H9 (cell line): ENCODE data around the gene TSPAN32. TPM values are rescaled to one million over a fixed set of nuclear protein-coding genes. Genes with fewer than 3 reads are reported as not detected.
"Not testable (repeated sequence)": the region's sequence is repeated elsewhere in the genome, so short reads cannot be mapped to it uniquely, and the experiment has no call there.

ENCODE experiments used
- DNase-seq: peaks from one replicate; pipeline ENCODE4 v3.0.0-alpha.2; 2017
- H2AFZ ChIP-seq: one replicate; pipeline ENCODE4 v1.6.1; 2013; ENCODE audit warnings: mild to moderate bottlenecking, low read length, control low read depth, moderate library complexity
- H2AK5ac ChIP-seq: 2 replicates; pipeline ENCODE4 v1.6.1; 2013; ENCODE audit warnings: low read length, control low read depth, mixed read lengths; ENCODE audit not compliant: insufficient read length
- H2BK120ac ChIP-seq: one replicate; pipeline ENCODE4 v1.6.1; 2013; ENCODE audit warnings: low read depth, mild to moderate bottlenecking, low read length, control low read depth, inconsistent platforms; ENCODE audit not compliant: poor library complexity, severe bottlenecking
- H2BK12ac ChIP-seq: 2 replicates; pipeline ENCODE4 v1.6.1; 2013; ENCODE audit warnings: low read length, control low read depth, mixed read lengths, low read depth; ENCODE audit not compliant: insufficient read length
- H2BK15ac ChIP-seq: 2 replicates; pipeline ENCODE4 v1.6.1; 2013; ENCODE audit warnings: low read depth, low read length, control low read depth
- H2BK20ac ChIP-seq: one replicate; pipeline ENCODE4 v1.6.1; 2013; ENCODE audit warnings: low read depth, mild to moderate bottlenecking, low read length, control low read depth, inconsistent platforms; ENCODE audit not compliant: poor library complexity, severe bottlenecking
- H2BK5ac ChIP-seq: 2 replicates; pipeline ENCODE4 v1.6.1; 2013; ENCODE audit warnings: low read length, control low read depth, mixed read lengths; ENCODE audit not compliant: insufficient read length
- H3K14ac ChIP-seq: 2 replicates; pipeline ENCODE4 v1.6.1; 2013; ENCODE audit warnings: low read length, control low read depth; ENCODE audit not compliant: insufficient read depth
- H3K18ac ChIP-seq: 2 replicates; pipeline ENCODE4 v1.6.1; 2013; ENCODE audit warnings: low read depth, mild to moderate bottlenecking, mixed read lengths, low read length, control low read depth; ENCODE audit not compliant: insufficient read length
- H3K23ac ChIP-seq: 2 replicates; pipeline ENCODE4 v1.6.1; 2013; ENCODE audit warnings: low read length, control low read depth, mixed read lengths, low read depth; ENCODE audit not compliant: insufficient read length
- H3K23me2 ChIP-seq: 2 replicates; pipeline ENCODE4 v1.6.1; 2013; ENCODE audit warnings: low read depth, mild to moderate bottlenecking, mixed read lengths, low read length, control low read depth; ENCODE audit not compliant: insufficient read length, poor library complexity, severe bottlenecking
- H3K27ac ChIP-seq: 2 replicates; pipeline ENCODE4 v1.5.1; 2013; ENCODE audit warnings: low read length, control low read depth, mixed read lengths, low read depth; ENCODE audit not compliant: insufficient read length
- H3K27me3 ChIP-seq: 2 replicates; pipeline ENCODE4 v1.6.1; 2013; ENCODE audit warnings: low read length, control low read depth, inconsistent platforms; ENCODE audit not compliant: insufficient read depth
- H3K4ac ChIP-seq: 2 replicates; pipeline ENCODE4 v1.6.1; 2013; ENCODE audit warnings: low read depth, mild to moderate bottlenecking, control low read depth, inconsistent platforms, low read length, moderate library complexity
- H3K4me1 ChIP-seq: 2 replicates; pipeline ENCODE4 v1.6.1; 2013; ENCODE audit warnings: low read length, control low read depth, inconsistent platforms; ENCODE audit not compliant: insufficient read depth
- H3K4me2 ChIP-seq: 2 replicates; pipeline ENCODE4 v1.6.1; 2013; ENCODE audit warnings: low read length, control low read depth, mixed read lengths; ENCODE audit not compliant: insufficient read length, insufficient read depth
- H3K56ac ChIP-seq: 2 replicates; pipeline ENCODE4 v1.6.1; 2013; ENCODE audit warnings: low read depth, mild to moderate bottlenecking, mixed read lengths, low read length, control low read depth; ENCODE audit not compliant: insufficient read length
- H3K79me1 ChIP-seq: 2 replicates; pipeline ENCODE4 v1.6.1; 2013; ENCODE audit warnings: low read depth, mild to moderate bottlenecking, moderate library complexity, low read length, control low read depth, inconsistent platforms; ENCODE audit not compliant: insufficient read depth, poor library complexity, severe bottlenecking
- H3K79me2 ChIP-seq: 2 replicates; pipeline ENCODE4 v1.6.1; 2013; ENCODE audit warnings: low read length, control low read depth, inconsistent platforms; ENCODE audit not compliant: insufficient read depth
- H3K9ac ChIP-seq: 2 replicates; pipeline ENCODE4 v1.6.1; 2013; ENCODE audit warnings: low read length, control low read depth, mixed read lengths; ENCODE audit not compliant: insufficient read length; ENCODE audit errors: extremely low read depth
- H3K9me3 ChIP-seq: one replicate; pipeline ENCODE4 v1.6.1; 2013; ENCODE audit warnings: low read depth, low read length, inconsistent platforms; ENCODE audit not compliant: control insufficient read depth
- H3T11ph ChIP-seq: one replicate; pipeline ENCODE4 v1.6.1; 2013; ENCODE audit warnings: mild to moderate bottlenecking, low read length, control low read depth, inconsistent platforms
- H4K20me1 ChIP-seq: one replicate; pipeline ENCODE4 v1.6.1; 2013; ENCODE audit not compliant: control insufficient read depth, insufficient read length, insufficient read depth
- H4K5ac ChIP-seq: 2 replicates; pipeline ENCODE4 v1.6.1; 2013; ENCODE audit warnings: low read depth, mild to moderate bottlenecking, mixed read lengths, low read length, control low read depth; ENCODE audit not compliant: insufficient read length
- H4K8ac ChIP-seq: replicated peaks from 2 replicates; pipeline ENCODE4 v1.6.1; 2013; ENCODE audit warnings: low read length, control low read depth, mixed read lengths, low read depth; ENCODE audit not compliant: insufficient read length
- H4K91ac ChIP-seq: 2 replicates; pipeline ENCODE4 v1.6.1; 2013; ENCODE audit warnings: low read depth, mild to moderate bottlenecking, moderate library complexity, mixed read lengths, low read length, control low read depth; ENCODE audit not compliant: insufficient read length
- H3K27ac Mint-ChIP-seq, 3 experiments: 2 replicates in 2 of 3; 3 replicates in 1 of 3; pipeline ENCODE4 v1.8.0; 2020 to 2021; ENCODE audit warnings: mixed read lengths in 3 of 3, mild to moderate bottlenecking in 1 of 3, moderate library complexity in 1 of 3
- H3K27me3 Mint-ChIP-seq: 2 replicates; pipeline ENCODE4 v1.8.0; 2021; ENCODE audit warnings: low read depth, mild to moderate bottlenecking, moderate library complexity, mixed read lengths
- H3K36me3 Mint-ChIP-seq, 3 experiments: 2 replicates in 2 of 3; 3 replicates in 1 of 3; pipeline ENCODE4 v1.8.0; 2020 to 2021; ENCODE audit warnings: low read depth in 3 of 3, mixed read lengths in 3 of 3; ENCODE audit not compliant: insufficient read depth in 1 of 3
- H3K4me1 Mint-ChIP-seq, 2 experiments: 2 replicates each; pipeline ENCODE4 v1.8.0; 2020; ENCODE audit warnings: mixed read lengths in 2 of 2
- H3K4me3 Mint-ChIP-seq, 2 experiments: 2 replicates in 1 of 2; 3 replicates in 1 of 2; pipeline ENCODE4 v1.8.0; 2020 to 2021; ENCODE audit warnings: mild to moderate bottlenecking in 2 of 2, mixed read lengths in 2 of 2, moderate library complexity in 1 of 2
- H3K9me3 Mint-ChIP-seq, 2 experiments: 2 replicates in 1 of 2; 3 replicates in 1 of 2; pipeline ENCODE4 v1.8.0; 2020; ENCODE audit warnings: mild to moderate bottlenecking in 2 of 2, mixed read lengths in 2 of 2, moderate library complexity in 1 of 2
- CTCF ChIP-seq: fragments of 200-600 bp; sonication (generic); conservative IDR thresholded peaks from 3 replicates; pipeline ENCODE4 v1.8.0; 2021; ENCODE audit warnings: antibody characterized with exemption, mild to moderate bottlenecking
- WGBS: extraction: QIAGEN DNeasy Blood & Tissue Kit; methylation state at CpG from one replicate; pipeline ENCODE4 v1.1.7; 2013; ENCODE audit warnings: missing lambda C conversion rate, low lambda C conversion rate, mixed read lengths; ENCODE audit not compliant: insufficient read length; ENCODE audit errors: extremely low coverage; 5-methylcytosine and 5-hydroxymethylcytosine counted together
- total RNA-seq: library from RNA; stranded (reverse); gene quantifications from 2 replicates; pipeline ENCODE4 v1.2.1, GENCODE V29; 2021

TSPAN32 gene
- total RNA-seq, 1 experiment from 2014 or later: not detected

DNA sequence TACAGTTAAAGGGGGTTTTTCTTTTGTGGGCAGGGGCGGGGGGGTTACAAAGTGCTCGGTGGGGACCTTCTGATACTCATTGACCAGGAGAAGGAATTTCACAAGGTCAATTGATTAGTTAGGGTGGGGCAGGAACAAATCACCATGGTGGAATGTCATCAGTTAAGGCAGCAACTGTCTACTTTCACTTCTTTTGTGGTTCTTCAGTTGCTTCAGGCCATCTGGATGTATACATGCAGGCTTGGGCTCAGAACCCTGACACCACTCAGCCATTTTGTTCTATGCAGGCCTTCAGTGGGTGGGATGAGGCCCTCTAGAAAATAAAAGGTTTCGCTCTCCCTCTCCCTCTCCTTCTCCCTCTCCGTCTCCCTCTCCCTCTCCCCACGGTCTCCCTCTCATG, 29.6 kb downstream of the TSPAN32 start:
- H3K14ac ChIP-seq: no peak overlapping the region
- H3K18ac ChIP-seq: no peak overlapping the region
- no peak overlapping the region for H2BK12ac ChIP-seq
- no CpG with 5 or more reads among the region's 5 CpGs for WGBS
- no peak overlapping the region for H2BK5ac ChIP-seq
- Mint-ChIP-seq H3K4me1 (peaks cover 11 to 15% of the 10 kb centered on the region in 2 experiments; a peak in 3 of 4 replicates), H3K27me3 (peaks cover 38% of the 10 kb centered on the region), H3K9me3 (peaks cover 16 to 26% of the 10 kb centered on the region in 2 experiments), H3K36me3 (peaks cover 9 to 18% (median 11%) of the 10 kb centered on the region in 3 experiments; a peak in 6 of 7 replicates), H3K4me3 (no peak overlapping the region), H3K27ac (no peak overlapping the region)
- H2BK15ac ChIP-seq: no peak overlapping the region
- no peak overlapping the region for H3K9ac ChIP-seq
- no peak overlapping the region for H3K56ac ChIP-seq
- no peaks in the 10 kb centered on the region for H3K79me1 ChIP-seq
- H2BK20ac ChIP-seq: no peak overlapping the region
- no peak overlapping the region for H3T11ph ChIP-seq
- no peak overlapping the region for H4K91ac ChIP-seq
- H4K8ac ChIP-seq: no peak overlapping the region
- no peak overlapping the region for H2AK5ac ChIP-seq
- no peak overlapping the region for H2BK120ac ChIP-seq
- TF ChIP-seq CTCF: no peak
- no peak overlapping the region for H3K4ac ChIP-seq
- H3K4me2 ChIP-seq: no peak overlapping the region
- H3K27me3 ChIP-seq: no peaks in the 10 kb centered on the region
- no peaks in the 10 kb centered on the region for H3K23me2 ChIP-seq
- DNase-seq: no peak
- H3K27ac ChIP-seq: no peak overlapping the region
- no peak overlapping the region for H2AFZ ChIP-seq
- no peak overlapping the region for H4K5ac ChIP-seq
- H3K23ac ChIP-seq: no peak overlapping the region
- no peaks in the 10 kb centered on the region for H3K4me1 ChIP-seq
- no peaks in the 10 kb centered on the region for H4K20me1 ChIP-seq
- peaks cover 5% of the 10 kb centered on the region for H3K9me3 ChIP-seq
- H3K79me2 ChIP-seq: no peaks in the 10 kb centered on the region

- no CpG with 5 or more reads among the region's 29 CpGs for WGBS
These were observed 30.8 kb downstream of the TSPAN32 start for GRCh38 chr11:2332569-2332968.

More at GRCh38 chr11:2332569-2332968, 30.8 kb downstream of the TSPAN32 start:
- not testable (repeated sequence) for H3K79me2 ChIP-seq, H3K23ac ChIP-seq, H2BK5ac ChIP-seq, H4K8ac ChIP-seq, H2AK5ac ChIP-seq, H3K56ac ChIP-seq, H3K4me1 ChIP-seq, H4K20me1 ChIP-seq, H3K9me3 ChIP-seq, H3K79me1 ChIP-seq, H2BK12ac ChIP-seq, H2BK20ac ChIP-seq, H3K14ac ChIP-seq, H3T11ph ChIP-seq, H3K27ac Mint-ChIP-seq, H3K23me2 ChIP-seq, H3K27ac ChIP-seq, H2BK120ac ChIP-seq, DNase-seq, H3K4me3 Mint-ChIP-seq, H3K4ac ChIP-seq, H4K91ac ChIP-seq, H2BK15ac ChIP-seq, H2AFZ ChIP-seq, H3K4me2 ChIP-seq, H4K5ac ChIP-seq, H3K9ac ChIP-seq, H3K27me3 ChIP-seq, H3K18ac ChIP-seq
- Mint-ChIP-seq H3K9me3 (peaks cover 16 to 26% of the 10 kb centered on the region in 2 experiments), H3K27me3 (peaks cover 50% of the 10 kb centered on the region), H3K36me3 (peaks cover 9 to 18% (median 11%) of the 10 kb centered on the region in 3 experiments; a peak in 6 of 7 replicates), H3K4me1 (peaks cover 11 to 19% of the 10 kb centered on the region in 2 experiments; a peak in 3 of 4 replicates)
